HCT116 (cell line): ENCODE measurements around the gene MCAM. TPM values are rescaled to one million over a fixed set of nuclear protein-coding genes. Genes with fewer than 3 reads are reported as not detected.

Experiments
- ATAC-seq: fragments of 200-7000 bp; cut with Tn5 transposase; 2 replicates; pipeline ENCODE4 v1.9.1; 2020; ENCODE audit warnings: mild to moderate bottlenecking, moderate library complexity
- BruUV-seq: library from RNA; stranded (reverse); fragments of 400-500 nt; replicated peaks from 2 replicates; lab custom pipeline; 2021; lab: Mats Ljungman, UMichigan
- CTCF ChIA-PET: fragments of 300-600 bp; sonication (Branson Sonifier 250); formaldehyde crosslinking; loops from one replicate; lab custom pipeline; 2021; ENCODE audit warnings: antibody characterized with exemption; lab: Charles Lee
- POLR2A ChIA-PET: fragments of 300-600, 350-600 bp; sonication (Branson Sonifier 250); formaldehyde crosslinking; loops from one replicate; lab custom pipeline; 2021; ENCODE audit warnings: antibody characterized with exemption; lab: Charles Lee
- RAD21 ChIA-PET, 2 experiments: fragments of 300-600 bp; sonication (Branson Sonifier 250); formaldehyde crosslinking; loops; one replicate each; lab custom pipeline; 2023; ENCODE audit warnings: low total read pairs in 2 of 2; ENCODE audit not compliant: uncharacterized antibody in 2 of 2, unreplicated experiment in 2 of 2, low non-redundant PET in 1 of 2; lab: Charles Lee
- DNase-seq: peaks from one replicate; pipeline ENCODE4 v3.0.0-alpha.2; 2010; ENCODE audit warnings: low read depth, low spot score
- H2AFZ ChIP-seq: fragments of 200-600 bp; shearing (Covaris generic), sonication (generic); 2 replicates; pipeline ENCODE4 v1.6.1; 2017; ENCODE audit warnings: low read depth, mixed run types, mixed read lengths, antibody characterized with exemption, low read length; ENCODE audit not compliant: poor library complexity, severe bottlenecking
- H3K27ac ChIP-seq: 2 replicates; pipeline ENCODE4 v1.5.1; 2012; ENCODE audit warnings: low read depth, low read length
- H3K27me3 ChIP-seq: fragments of 200-600 bp; sonication (generic); 2 replicates; pipeline ENCODE4 v1.6.1; 2016; ENCODE audit warnings: mixed run types, low read length, mixed read lengths; ENCODE audit not compliant: insufficient read depth
- H3K36me3 ChIP-seq, 2 experiments: fragments of 200-500 bp in 1 of 2; fragments of 200-600 bp in 1 of 2; sonication (Bioruptor generic) in 1 of 2; sonication (generic) in 1 of 2; 2 replicates each; pipeline versions ENCODE4 v1.5.1 to v1.6.1; 2014 to 2016; ENCODE audit warnings: low read length in 2 of 2, inconsistent platforms in 1 of 2, mixed read lengths in 1 of 2, mixed run types in 1 of 2; ENCODE audit not compliant: insufficient read depth in 2 of 2, control insufficient read depth in 1 of 2
- H3K4me1 ChIP-seq, 2 experiments: fragments of 200-600 bp in 1 of 2; sonication (generic) in 1 of 2; 2 replicates each; pipeline versions ENCODE4 v1.5.1 to v1.6.1; 2012 to 2017; ENCODE audit warnings: low read length in 2 of 2, inconsistent platforms in 1 of 2, mild to moderate bottlenecking in 1 of 2, mixed read lengths in 1 of 2, mixed run types in 1 of 2, moderate library complexity in 1 of 2; ENCODE audit not compliant: insufficient read depth in 2 of 2, control insufficient read depth in 1 of 2
- H3K4me2 ChIP-seq: fragments of 200-600 bp; sonication (generic); 2 replicates; pipeline ENCODE4 v1.6.1; 2017; ENCODE audit warnings: mixed run types, low read length, mixed read lengths
- H3K4me3 ChIP-seq, 2 experiments: fragments of 200-600 bp in 1 of 2; sonication (generic) in 1 of 2; replicated peaks in 1 of 2; 2 replicates each; pipeline ENCODE4 v1.5.1; 2011 to 2016; ENCODE audit warnings: low read length in 2 of 2, control low read depth in 1 of 2, low read depth in 1 of 2, mild to moderate bottlenecking in 1 of 2, mixed read lengths in 1 of 2, mixed run types in 1 of 2
- H3K79me2 ChIP-seq: fragments of 200-600 bp; sonication (generic); 2 replicates; pipeline ENCODE4 v1.6.1; 2017; ENCODE audit warnings: mild to moderate bottlenecking, mixed run types, low read length, moderate library complexity, mixed read lengths; ENCODE audit not compliant: insufficient read depth
- H3K9ac ChIP-seq: fragments of 200-600 bp; sonication (generic); 2 replicates; pipeline ENCODE4 v1.6.1; 2016; ENCODE audit warnings: low read length, mixed read lengths
- H3K9me2 ChIP-seq: fragments of 200-600 bp; sonication (generic), shearing (Covaris generic); 2 replicates; pipeline ENCODE4 v1.6.1; 2017; ENCODE audit warnings: mixed run types, mild to moderate bottlenecking, moderate library complexity; ENCODE audit not compliant: insufficient read depth
- H3K9me3 ChIP-seq, 2 experiments: fragments of 200-500 bp in 1 of 2; fragments of 200-600 bp in 1 of 2; sonication (Bioruptor generic) in 1 of 2; sonication (generic) in 1 of 2; 2 replicates each; pipeline ENCODE4 v1.6.1; 2014 to 2017; ENCODE audit warnings: low read length in 2 of 2, mixed read lengths in 2 of 2, inconsistent platforms in 1 of 2, low read depth in 1 of 2, mild to moderate bottlenecking in 1 of 2, mixed run types in 1 of 2, moderate library complexity in 1 of 2; ENCODE audit not compliant: control insufficient read depth in 1 of 2, insufficient read depth in 1 of 2
- H4K20me1 ChIP-seq: fragments of 200-600 bp; sonication (generic), shearing (Covaris generic); 2 replicates; pipeline ENCODE4 v1.6.1; 2017; ENCODE audit warnings: mixed run types, mild to moderate bottlenecking, moderate library complexity; ENCODE audit not compliant: insufficient read depth
- EGR1 ChIP-seq: IDR thresholded peaks from 2 replicates; pipeline ENCODE4 v1.6.1; 2012; ENCODE audit warnings: low read depth
- ELF1 ChIP-seq: IDR thresholded peaks from 2 replicates; pipeline ENCODE4 v1.6.1; 2012; ENCODE audit warnings: low read depth, borderline replicate concordance
- MAX ChIP-seq: IDR thresholded peaks from 2 replicates; pipeline ENCODE4 v1.6.1; 2012
- ZNF274 ChIP-seq: fragments of 200-500 bp; sonication (Bioruptor generic); IDR thresholded peaks from 2 replicates; pipeline ENCODE4 v1.6.1; 2014; ENCODE audit warnings: mild to moderate bottlenecking, low read depth, low read length, inconsistent platforms
- intact Hi-C: fragments of 100-400 bp; cut with micrococcal nuclease; formaldehyde crosslinking; loops from 2 replicates; pipeline ENCODE4 v1.10.0; 2022
- total RNA-seq: library from RNA; stranded (reverse); gene quantifications from one replicate; pipeline ENCODE4 v1.2.1, GENCODE V29; 2021; ENCODE audit not compliant: unreplicated experiment
- TF ChIP-seq, protein P1 (sequence below): IDR thresholded peaks from 2 replicates; pipeline ENCODE4 v1.6.1; 2012; ENCODE audit warnings: low read depth

The MCAM gene
- total RNA-seq, 1 experiment from 2014 or later = 17.4 TPM

GRCh38 chr11:119342362-119343130 lies 25.6 kb upstream of the MCAM start:
- no peaks in the 10 kb centered on the region for H3K27me3 ChIP-seq
- peaks cover 0 to 29% of the 10 kb centered on the region in 2 experiments; a peak in 3 of 4 replicates for H3K4me1 ChIP-seq
- ChIA-PET POLR2A (no interaction called here), RAD21 (no interaction called here), CTCF (interaction anchor here (1.6 kb wide), 1 partner anchor 14 kb away, joined by 10 read pairs; no protein-coding TSS in a partner anchor)
- no peak overlapping the region for H3K27ac ChIP-seq
- ATAC-seq (no peak), DNase-seq (no peak)
- H3K9me3 ChIP-seq = no peaks in the 10 kb centered on the region
- H3K9ac ChIP-seq = no peak overlapping the region
- no peak overlapping the region for H3K4me3 ChIP-seq
- H4K20me1 ChIP-seq = no peaks in the 10 kb centered on the region
- no peaks in the 10 kb centered on the region for H3K36me3 ChIP-seq
- no TSS peak for BruUV-seq
- no peak overlapping the region for H2AFZ ChIP-seq
- TF ChIP-seq ELF1 = no peak
- TF ChIP-seq, protein P1, sequence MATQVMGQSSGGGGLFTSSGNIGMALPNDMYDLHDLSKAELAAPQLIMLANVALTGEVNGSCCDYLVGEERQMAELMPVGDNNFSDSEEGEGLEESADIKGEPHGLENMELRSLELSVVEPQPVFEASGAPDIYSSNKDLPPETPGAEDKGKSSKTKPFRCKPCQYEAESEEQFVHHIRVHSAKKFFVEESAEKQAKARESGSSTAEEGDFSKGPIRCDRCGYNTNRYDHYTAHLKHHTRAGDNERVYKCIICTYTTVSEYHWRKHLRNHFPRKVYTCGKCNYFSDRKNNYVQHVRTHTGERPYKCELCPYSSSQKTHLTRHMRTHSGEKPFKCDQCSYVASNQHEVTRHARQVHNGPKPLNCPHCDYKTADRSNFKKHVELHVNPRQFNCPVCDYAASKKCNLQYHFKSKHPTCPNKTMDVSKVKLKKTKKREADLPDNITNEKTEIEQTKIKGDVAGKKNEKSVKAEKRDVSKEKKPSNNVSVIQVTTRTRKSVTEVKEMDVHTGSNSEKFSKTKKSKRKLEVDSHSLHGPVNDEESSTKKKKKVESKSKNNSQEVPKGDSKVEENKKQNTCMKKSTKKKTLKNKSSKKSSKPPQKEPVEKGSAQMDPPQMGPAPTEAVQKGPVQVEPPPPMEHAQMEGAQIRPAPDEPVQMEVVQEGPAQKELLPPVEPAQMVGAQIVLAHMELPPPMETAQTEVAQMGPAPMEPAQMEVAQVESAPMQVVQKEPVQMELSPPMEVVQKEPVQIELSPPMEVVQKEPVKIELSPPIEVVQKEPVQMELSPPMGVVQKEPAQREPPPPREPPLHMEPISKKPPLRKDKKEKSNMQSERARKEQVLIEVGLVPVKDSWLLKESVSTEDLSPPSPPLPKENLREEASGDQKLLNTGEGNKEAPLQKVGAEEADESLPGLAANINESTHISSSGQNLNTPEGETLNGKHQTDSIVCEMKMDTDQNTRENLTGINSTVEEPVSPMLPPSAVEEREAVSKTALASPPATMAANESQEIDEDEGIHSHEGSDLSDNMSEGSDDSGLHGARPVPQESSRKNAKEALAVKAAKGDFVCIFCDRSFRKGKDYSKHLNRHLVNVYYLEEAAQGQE = no peak
- no peak for TF ChIP-seq EGR1
- TF ChIP-seq ZNF274 = no peak
- no peak for TF ChIP-seq MAX
- H3K4me2 ChIP-seq = no peak overlapping the region
- no peaks in the 10 kb centered on the region for H3K9me2 ChIP-seq
- intact Hi-C loops = no loop called here
- H3K79me2 ChIP-seq = no peaks in the 10 kb centered on the region; the same call in 1 of the 2 replicates
